GM18498 (cell line): ENCODE measurements around the gene NR2F2.
"Not testable (repeated sequence)": the region's sequence is repeated elsewhere in the genome, so short reads cannot be mapped to it uniquely, and the experiment has no call there.

Experiments used
- ATAC-seq: cut with Tn5 transposase; IDR thresholded peaks from one replicate; pipeline ENCODE4 v1.9.1; 2021; ENCODE audit warnings: mild to moderate bottlenecking, moderate library complexity; ENCODE audit not compliant: unreplicated experiment

NR2F2 gene

DNA sequence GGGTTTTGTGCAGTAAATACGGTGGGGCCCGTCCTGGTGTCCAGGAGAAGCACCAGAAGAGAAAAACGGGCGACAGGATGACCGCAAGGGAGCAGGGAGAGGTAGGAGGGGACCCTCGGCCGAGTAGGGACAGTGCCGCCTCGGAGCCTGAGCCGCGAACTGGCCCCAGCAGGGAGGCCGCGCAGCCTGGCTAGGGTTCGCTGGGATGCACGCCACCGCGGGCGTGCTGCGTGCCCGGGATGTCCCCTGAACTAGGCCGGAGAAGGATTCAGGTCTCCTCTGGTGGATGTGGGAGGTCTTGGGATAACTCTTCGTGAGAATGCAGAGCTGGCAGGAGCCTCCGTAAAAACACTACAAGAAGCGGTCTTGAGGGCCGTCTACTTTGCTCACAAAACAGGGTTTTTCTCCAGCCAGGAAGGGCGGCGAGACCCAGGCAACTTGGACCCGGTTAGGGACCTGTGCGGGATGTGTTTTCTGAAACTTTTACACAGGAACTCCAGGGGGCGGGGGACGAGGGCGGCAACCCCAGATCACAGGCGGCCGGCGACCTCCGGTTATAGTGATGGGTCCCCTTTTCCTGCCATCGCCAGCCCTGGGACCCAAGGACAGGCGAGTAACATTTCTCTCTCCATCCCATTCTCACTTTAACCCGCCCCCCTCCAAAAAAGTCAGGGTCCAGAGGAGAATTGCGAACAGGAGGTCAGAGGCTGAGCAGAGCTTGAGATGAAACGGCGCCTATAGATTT, 35.5 kb downstream of the NR2F2 start:
- no peak for ATAC-seq

DNA sequence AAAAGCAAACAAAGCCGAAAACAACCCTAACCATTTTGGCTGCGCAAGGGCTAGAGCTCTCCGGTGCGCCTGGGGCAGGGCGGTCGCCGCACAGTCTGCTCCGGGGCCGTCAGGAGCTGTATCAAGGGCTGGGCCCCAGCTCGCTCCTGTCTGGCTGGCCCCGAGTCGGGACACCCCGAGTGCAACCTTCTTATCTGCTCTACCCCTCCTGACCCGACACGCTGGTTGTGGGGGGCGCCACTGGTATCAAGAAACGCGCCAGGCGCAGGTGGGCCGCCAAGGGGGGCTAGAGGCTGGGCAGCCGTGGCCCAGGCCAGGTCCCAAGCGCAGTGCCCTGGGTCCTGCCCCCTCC, 36.0 kb downstream of the NR2F2 start:
- no peak for ATAC-seq

GRCh38 chr15:96367311-96368200, 37.1 kb downstream of the NR2F2 start:
- no peak for ATAC-seq

DNA sequence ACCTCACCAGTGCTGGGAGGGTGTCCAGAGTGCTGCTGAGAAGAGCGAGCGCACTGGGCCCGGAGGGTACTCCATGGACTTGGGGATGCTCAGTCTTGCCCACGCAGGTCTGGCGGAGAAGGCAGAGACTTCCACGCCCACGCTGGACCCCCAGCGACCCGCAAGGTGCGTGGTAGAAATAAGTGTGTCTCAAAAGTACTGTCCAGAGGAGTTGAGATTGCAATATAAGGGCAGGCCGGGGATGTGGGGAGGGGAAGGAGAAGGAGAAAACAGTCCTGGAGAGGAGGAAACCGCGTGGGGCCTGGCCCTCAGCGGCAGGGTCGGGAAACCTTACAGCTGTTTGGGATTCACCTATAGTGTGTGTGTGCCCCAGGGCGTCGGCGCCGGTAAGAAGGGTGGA, 38.9 kb downstream of the NR2F2 start:
- no peak for ATAC-seq

DNA sequence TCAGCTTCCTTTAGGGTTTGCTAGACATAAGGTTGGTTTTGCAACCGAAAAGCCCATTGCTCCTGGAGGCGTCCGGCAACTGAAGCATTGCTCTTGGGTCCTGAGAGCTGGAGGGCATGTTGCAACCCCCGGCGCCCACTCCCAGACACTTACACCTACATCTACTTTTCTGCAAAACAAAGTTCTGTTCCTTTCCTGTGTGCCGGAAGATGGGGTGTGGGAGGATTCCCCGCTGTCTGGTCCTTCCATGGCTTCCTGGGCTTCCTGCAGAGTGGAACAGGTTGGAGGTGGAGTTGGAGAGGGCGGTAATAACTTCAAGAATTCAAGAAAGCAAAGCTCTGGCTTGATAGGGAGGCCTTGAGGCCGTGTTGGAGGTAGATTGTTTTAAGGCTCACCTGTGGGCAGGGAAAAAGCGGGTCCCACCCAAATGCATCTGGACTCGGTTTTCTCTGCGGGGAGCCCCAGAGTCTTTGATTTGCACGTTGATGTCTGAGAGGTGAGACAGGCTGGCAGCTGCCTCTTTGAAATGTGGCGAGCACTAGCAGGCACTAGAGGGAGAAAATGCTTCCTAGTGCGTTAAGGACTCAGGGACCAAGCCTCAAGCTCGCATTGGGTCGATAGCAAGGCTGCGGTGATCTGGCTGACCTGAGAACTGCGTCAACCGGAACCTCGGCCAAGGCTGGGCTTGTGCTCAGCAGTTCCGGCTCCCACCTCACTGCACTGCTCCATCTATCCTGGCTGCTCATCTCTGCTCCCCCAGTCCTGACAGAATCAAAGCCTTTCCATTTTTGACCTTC, 39.5 kb downstream of the NR2F2 start:
- ATAC-seq: no peak

DNA sequence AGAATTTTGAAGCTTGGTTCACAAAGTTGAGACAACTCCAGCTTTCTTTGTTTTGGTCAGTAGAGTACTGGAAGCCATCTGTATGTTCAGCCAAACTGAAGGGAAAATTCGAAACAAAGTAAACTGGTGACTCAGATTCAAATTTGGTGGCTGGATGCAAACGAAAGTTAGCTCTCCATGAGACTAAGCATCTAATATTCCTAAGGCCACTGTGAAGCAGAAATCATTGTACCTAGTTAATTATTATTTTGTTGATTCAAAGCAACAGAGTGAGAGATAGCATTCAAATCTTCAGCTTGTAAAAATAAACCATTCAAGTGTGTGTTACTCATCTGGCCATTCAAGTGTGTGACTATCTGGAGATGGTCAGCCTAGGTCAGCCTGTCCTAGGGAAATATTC, 42.1 kb downstream of the NR2F2 start:
- no peak for ATAC-seq

- no peak for ATAC-seq
Observed at GRCh38 chr15:96374499-96374898, 44.0 kb downstream of the NR2F2 start.

DNA sequence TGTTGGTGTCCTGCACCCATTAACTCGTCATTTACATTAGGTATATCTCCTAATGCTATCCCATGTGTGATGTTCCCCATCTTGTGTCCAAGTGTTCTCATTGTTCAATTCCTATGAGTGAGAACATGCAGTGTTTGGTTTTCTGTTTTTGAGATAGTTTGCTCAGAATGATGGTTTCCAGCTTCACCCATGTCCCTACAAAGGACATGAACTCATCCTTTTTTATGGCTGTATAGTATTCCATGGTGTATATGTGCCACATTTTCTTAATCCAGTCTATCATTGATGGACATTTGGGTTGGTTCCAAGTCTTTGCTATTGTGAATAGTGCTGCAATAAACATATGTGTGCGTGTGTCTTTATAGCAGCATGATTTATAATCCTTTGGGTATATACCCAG, 49.1 kb downstream of the NR2F2 start:
- not testable (repeated sequence) for ATAC-seq

GRCh38 chr15:96381463-96381862, 51.0 kb downstream of the NR2F2 start:
- ATAC-seq: no peak

DNA sequence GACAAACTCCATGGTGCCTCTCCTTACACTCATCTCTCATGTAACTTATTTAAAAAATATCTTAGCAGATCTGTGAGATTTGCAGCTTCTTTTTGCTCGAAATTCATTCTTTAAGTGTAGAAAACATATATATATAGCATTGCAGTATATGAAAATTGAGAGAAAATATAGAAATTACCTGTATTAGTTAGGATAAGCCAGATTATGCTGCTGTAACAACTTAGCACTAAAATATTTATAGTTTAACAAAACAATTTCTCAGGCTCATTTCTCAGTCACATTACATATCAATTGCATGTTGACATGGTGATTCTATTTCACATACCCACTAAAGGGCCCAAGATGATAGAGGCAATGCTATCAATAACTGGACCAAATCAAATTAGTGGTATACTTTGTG, 54.7 kb downstream of the NR2F2 start:
- no peak for ATAC-seq

DNA sequence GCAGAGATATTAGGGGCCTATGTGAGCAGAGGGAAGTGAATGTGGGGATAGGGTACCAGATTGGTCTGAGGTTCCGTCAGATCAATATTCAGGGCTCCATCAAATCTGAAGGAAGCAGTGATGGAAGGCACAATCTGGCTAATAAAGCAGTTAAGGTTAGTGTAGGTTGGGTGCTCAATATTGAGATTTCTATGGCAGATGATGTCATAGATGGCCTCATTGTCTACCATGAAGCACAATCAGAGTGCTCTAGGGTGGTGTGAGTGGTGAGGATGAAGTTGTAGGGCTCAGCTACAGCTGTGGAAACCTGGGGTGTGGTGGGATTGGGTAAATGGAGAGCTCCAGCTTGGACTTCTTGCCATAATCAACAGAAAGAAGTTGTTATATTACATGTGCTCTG, 58.2 kb downstream of the NR2F2 start:
- no peak for ATAC-seq
